Keratinocyte (primary cell): Measurements from ENCODE around the gene NUDT21. TPM values are rescaled to one million over a fixed set of nuclear protein-coding genes. Genes with fewer than 3 reads are reported as not detected.

Experiments
- DNase-seq: peaks from one replicate; pipeline ENCODE4 v3.0.0-alpha.2; 2011; ENCODE audit warnings: low read depth, missing footprints, low spot score
- FAIRE-seq: peaks from 2 replicates; lab custom pipeline; 2011; peaks lifted over from hg19 to GRCh38; lab: Jason Lieb, UNC
- H2AFZ ChIP-seq: 2 replicates; pipeline ENCODE4 v1.6.0; 2012; ENCODE audit warnings: low read length, control low read depth, inconsistent platforms; ENCODE audit not compliant: control insufficient read depth
- H3K27ac ChIP-seq: 2 replicates; pipeline ENCODE4 v1.5.1; 2011; ENCODE audit warnings: low read length; ENCODE audit not compliant: control insufficient read depth, insufficient read depth
- H3K27me3 ChIP-seq: 3 replicates; pipeline ENCODE4 v1.6.0; 2011; ENCODE audit warnings: low read length; ENCODE audit not compliant: control insufficient read depth, insufficient read depth; ENCODE audit errors: extremely low read depth
- H3K36me3 ChIP-seq, 2 experiments: 2 replicates in 1 of 2; 3 replicates in 1 of 2; pipeline ENCODE4 v1.5.1; 2011; ENCODE audit warnings: low read length in 2 of 2, mild to moderate bottlenecking in 1 of 2; ENCODE audit not compliant: control insufficient read depth in 2 of 2, insufficient read depth in 2 of 2; ENCODE audit errors: extremely low read depth in 1 of 2
- H3K4me1 ChIP-seq: 3 replicates; pipeline ENCODE4 v1.5.1; 2011; ENCODE audit warnings: low read length; ENCODE audit not compliant: control insufficient read depth, insufficient read depth; ENCODE audit errors: extremely low read depth
- H3K4me2 ChIP-seq: 3 replicates; pipeline ENCODE4 v1.6.0; 2011; ENCODE audit warnings: low read depth, low read length; ENCODE audit not compliant: control insufficient read depth, insufficient read depth; ENCODE audit errors: extremely low read depth
- H3K4me3 ChIP-seq, 3 experiments: fragments of 200-600 bp in 1 of 3; sonication (generic) in 1 of 3; 2 replicates in 2 of 3; 3 replicates in 1 of 3; pipeline ENCODE4 v1.5.1; 2011 to 2016; ENCODE audit warnings: low read length in 3 of 3, mild to moderate bottlenecking in 3 of 3, control low read depth in 2 of 3, inconsistent platforms in 1 of 3, low read depth in 1 of 3, mixed read lengths in 1 of 3, mixed run types in 1 of 3, moderate library complexity in 1 of 3; ENCODE audit not compliant: control insufficient read depth in 2 of 3, insufficient read depth in 2 of 3; ENCODE audit errors: extremely low read depth in 1 of 3
- H3K79me2 ChIP-seq: 2 replicates; pipeline ENCODE4 v1.6.0; 2012; ENCODE audit warnings: low read length; ENCODE audit not compliant: control insufficient read depth, insufficient read depth
- H3K9ac ChIP-seq: 3 replicates; pipeline ENCODE4 v1.6.0; 2011; ENCODE audit warnings: low read length; ENCODE audit not compliant: control insufficient read depth, insufficient read depth; ENCODE audit errors: extremely low read depth
- H3K9me1 ChIP-seq: 3 replicates; pipeline ENCODE4 v1.6.0; 2011; ENCODE audit warnings: low read length; ENCODE audit not compliant: control insufficient read depth, insufficient read depth; ENCODE audit errors: extremely low read depth
- H3K9me3 ChIP-seq: 2 replicates; pipeline ENCODE4 v1.5.1; 2012; ENCODE audit warnings: low read depth, low read length; ENCODE audit not compliant: control insufficient read depth
- H4K20me1 ChIP-seq: 3 replicates; pipeline ENCODE4 v1.6.0; 2011; ENCODE audit warnings: low read length; ENCODE audit not compliant: control insufficient read depth, insufficient read depth; ENCODE audit errors: extremely low read depth
- EZH2 ChIP-seq: IDR thresholded peaks from one replicate; pipeline ENCODE4 v1.6.1; 2012; ENCODE audit warnings: inconsistent platforms, mild to moderate bottlenecking, low read length, moderate library complexity
- dilution Hi-C: fragments of 300-500 bp; cut with MboI; formaldehyde crosslinking; loops from one replicate; pipeline ENCODE4 v1.7.0; 2020; ENCODE audit warnings: low sequenced_read_pairs; ENCODE audit not compliant: extremely low pct_ligation_motif_present
- polyA plus RNA-seq, 5 experiments: library from polyadenylated mRNA; depleted of rRNA in 3 of 5; stranded (reverse) in 3 of 5; stranded (forward) in 1 of 5; unstranded in 1 of 5; fragments of >200 nt; gene quantifications; 1 replicate in 1 of 5; 2 replicates in 3 of 5; 3 replicates in 1 of 5; pipeline versions ENCODE4 v1.2.1 to v1.2.3, GENCODE V29; 2011 to 2012; ENCODE audit warnings: missing spikeins in 2 of 5, low read depth in 1 of 5, low replicate concordance in 1 of 5
- TF ChIP-seq, protein P1 (sequence below), 3 experiments: IDR thresholded peaks in 1 of 3; conservative IDR thresholded peaks in 1 of 3; optimal IDR thresholded peaks in 1 of 3; 2 replicates in 2 of 3; 3 replicates in 1 of 3; pipeline versions ENCODE3 to v1.5.1; 2011; ENCODE audit warnings: low read length in 3 of 3, mild to moderate bottlenecking in 3 of 3, moderate library complexity in 2 of 3, control low read depth in 1 of 3, inconsistent platforms in 1 of 3; ENCODE audit not compliant: insufficient read depth in 2 of 3; ENCODE audit errors: extremely low read depth in 1 of 3

Gene NUDT21
- polyA plus RNA-seq, 1 donor (not counting 4 experiments of a cell fraction or from before 2014, with no cell fraction given), result 98.2 TPM

DNA sequence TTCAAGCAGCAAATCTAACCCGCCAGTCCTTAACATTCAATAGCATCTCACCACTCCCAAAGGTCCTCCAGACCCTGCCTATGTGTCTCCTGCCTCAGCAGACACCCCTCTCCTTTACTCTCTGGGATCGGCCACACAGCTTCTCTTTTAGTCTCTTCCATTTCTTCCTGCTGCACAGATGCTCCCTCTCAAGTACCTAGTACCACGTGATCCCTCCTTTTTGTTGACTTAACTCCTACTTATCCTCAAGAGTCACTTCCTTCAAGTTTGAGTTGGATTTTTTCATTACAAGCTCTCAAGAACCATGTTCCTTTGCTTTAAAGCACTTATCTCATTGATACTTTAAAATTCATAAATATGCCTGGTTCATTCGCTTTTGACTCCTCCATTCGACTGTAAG lies 50.7 kb downstream of the NUDT21 start:
- Histone ChIP-seq H3K36me3 (peaks cover 14 to 33% of the 10 kb centered on the region in 2 experiments), H3K27me3 (no peaks in the 10 kb centered on the region), H3K4me1 (no peaks in the 10 kb centered on the region), H2AFZ (no peak overlapping the region), H3K9me1 (no peaks in the 10 kb centered on the region), H3K27ac (no peak overlapping the region), H3K79me2 (no peaks in the 10 kb centered on the region), H3K9ac (no peak overlapping the region), H3K4me2 (no peak overlapping the region), H3K9me3 (no peaks in the 10 kb centered on the region), H3K4me3 (no peak overlapping the region), H4K20me1 (no peaks in the 10 kb centered on the region)
- DNase-seq (no peak), FAIRE-seq (no peak)
- TF ChIP-seq, protein P1, sequence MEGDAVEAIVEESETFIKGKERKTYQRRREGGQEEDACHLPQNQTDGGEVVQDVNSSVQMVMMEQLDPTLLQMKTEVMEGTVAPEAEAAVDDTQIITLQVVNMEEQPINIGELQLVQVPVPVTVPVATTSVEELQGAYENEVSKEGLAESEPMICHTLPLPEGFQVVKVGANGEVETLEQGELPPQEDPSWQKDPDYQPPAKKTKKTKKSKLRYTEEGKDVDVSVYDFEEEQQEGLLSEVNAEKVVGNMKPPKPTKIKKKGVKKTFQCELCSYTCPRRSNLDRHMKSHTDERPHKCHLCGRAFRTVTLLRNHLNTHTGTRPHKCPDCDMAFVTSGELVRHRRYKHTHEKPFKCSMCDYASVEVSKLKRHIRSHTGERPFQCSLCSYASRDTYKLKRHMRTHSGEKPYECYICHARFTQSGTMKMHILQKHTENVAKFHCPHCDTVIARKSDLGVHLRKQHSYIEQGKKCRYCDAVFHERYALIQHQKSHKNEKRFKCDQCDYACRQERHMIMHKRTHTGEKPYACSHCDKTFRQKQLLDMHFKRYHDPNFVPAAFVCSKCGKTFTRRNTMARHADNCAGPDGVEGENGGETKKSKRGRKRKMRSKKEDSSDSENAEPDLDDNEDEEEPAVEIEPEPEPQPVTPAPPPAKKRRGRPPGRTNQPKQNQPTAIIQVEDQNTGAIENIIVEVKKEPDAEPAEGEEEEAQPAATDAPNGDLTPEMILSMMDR (optimal IDR thresholded peaks at IDR 0.05 in 1 of 3, IDR thresholded peaks at IDR 0.05 in 1 of 3, conservative IDR thresholded peaks at IDR 0.05 in 1 of 3; ENCODE audit: extremely low read depth in 1 of 3, insufficient read depth in 2 of 3, low read length in 3 of 3), result no peak
- no peak for TF ChIP-seq EZH2
- dilution Hi-C loops, result no loop called here

DNA sequence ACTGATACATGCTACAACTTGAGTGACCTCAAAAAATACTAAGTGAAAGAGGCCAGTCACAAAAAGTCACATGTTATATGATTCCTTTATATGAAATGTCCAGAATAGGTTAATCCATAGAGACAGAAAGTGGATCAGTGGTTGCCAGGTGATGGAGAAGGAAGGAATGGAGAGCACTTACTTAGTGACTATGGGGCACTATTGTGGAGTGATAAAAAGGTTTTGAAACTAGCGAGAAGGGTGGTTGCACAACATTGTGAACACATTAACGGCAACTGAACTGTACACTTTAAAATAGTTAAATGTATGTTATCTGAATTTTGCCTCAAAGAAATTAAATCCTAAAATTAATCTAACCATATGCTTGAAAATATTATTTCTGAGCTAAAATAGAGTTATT lies 51.6 kb downstream of the NUDT21 start:
- DNase-seq (no peak), FAIRE-seq (no peak)
- no peak overlapping the region for H3K4me3 ChIP-seq
- H3K27me3 ChIP-seq, result no peaks in the 10 kb centered on the region
- H3K27ac ChIP-seq, result no peak overlapping the region
- H3K79me2 ChIP-seq, result no peaks in the 10 kb centered on the region
- peaks cover 11 to 30% of the 10 kb centered on the region in 2 experiments for H3K36me3 ChIP-seq
- no peaks in the 10 kb centered on the region for H4K20me1 ChIP-seq
- no peak overlapping the region for H3K4me2 ChIP-seq
- no peaks in the 10 kb centered on the region for H3K9me3 ChIP-seq
- H2AFZ ChIP-seq, result no peak overlapping the region
- no peak overlapping the region for H3K9ac ChIP-seq
- H3K9me1 ChIP-seq, result no peaks in the 10 kb centered on the region
- no peaks in the 10 kb centered on the region for H3K4me1 ChIP-seq
- no peak for TF ChIP-seq EZH2
- TF ChIP-seq, protein P1 (optimal IDR thresholded peaks at IDR 0.05 in 1 of 3, IDR thresholded peaks at IDR 0.05 in 1 of 3, conservative IDR thresholded peaks at IDR 0.05 in 1 of 3; ENCODE audit: extremely low read depth in 1 of 3, insufficient read depth in 2 of 3, low read length in 3 of 3), result no peak
- dilution Hi-C loops, result no loop called here
